Smooth muscle cell (in vitro differentiated cells): Measurements from ENCODE around the gene C9orf43. TPM values are rescaled to one million over a fixed set of nuclear protein-coding genes. Genes with fewer than 3 reads are reported as not detected.

Experiments used
- DNase-seq: peaks from one replicate; lab custom pipeline; 2025; ENCODE audit not compliant: unreplicated experiment; lab: John Stamatoyannopoulos, UW
- H2AFZ ChIP-seq: fragments of 200-600 bp; sonication (generic); 2 replicates; pipeline ENCODE4 v1.6.0; 2016; ENCODE audit warnings: antibody characterized with exemption, low read depth, mild to moderate bottlenecking
- H3F3A ChIP-seq: fragments of 200-600 bp; sonication (generic); 2 replicates; pipeline ENCODE4 v1.6.0; 2017; ENCODE audit warnings: antibody characterized with exemption, low read depth
- H3K27ac ChIP-seq: fragments of 200-600 bp; sonication (generic); 2 replicates; pipeline ENCODE4 v1.5.1; 2016; ENCODE audit warnings: low read depth, mild to moderate bottlenecking
- H3K27me3 ChIP-seq: fragments of 200-600 bp; sonication (generic); 2 replicates; pipeline ENCODE4 v1.6.1; 2016; ENCODE audit warnings: low read depth, mild to moderate bottlenecking
- H3K36me3 ChIP-seq: fragments of 200-600 bp; sonication (generic); 2 replicates; pipeline ENCODE4 v1.5.1; 2016; ENCODE audit warnings: low read depth
- H3K4me1 ChIP-seq: fragments of 200-600 bp; sonication (generic); 2 replicates; pipeline ENCODE4 v1.5.1; 2016; ENCODE audit warnings: low read depth
- H3K4me2 ChIP-seq: fragments of 200-600 bp; sonication (generic); 2 replicates; pipeline ENCODE4 v1.6.0; 2016; ENCODE audit warnings: mild to moderate bottlenecking
- H3K4me3 ChIP-seq: fragments of 200-600 bp; sonication (generic); 2 replicates; pipeline ENCODE4 v1.5.1; 2016; ENCODE audit warnings: mild to moderate bottlenecking
- H3K79me2 ChIP-seq: fragments of 200-600 bp; sonication (generic); 2 replicates; pipeline ENCODE4 v1.6.0; 2016; ENCODE audit warnings: low read depth, mild to moderate bottlenecking
- H3K9ac ChIP-seq: fragments of 200-600 bp; sonication (generic); 2 replicates; pipeline ENCODE4 v1.6.0; 2016; ENCODE audit warnings: low read depth
- H3K9me3 ChIP-seq: fragments of 200-600 bp; sonication (generic); replicated peaks from 2 replicates; pipeline ENCODE4 v1.5.1; 2016; ENCODE audit warnings: low read depth
- H4K20me1 ChIP-seq: fragments of 200-600 bp; sonication (generic); 2 replicates; pipeline ENCODE4 v1.6.0; 2016; ENCODE audit warnings: low read depth
- WGBS: methylation state at CpG from one replicate; pipeline ENCODE4 v1.1.7; 2016; ENCODE audit warnings: low lambda C conversion rate; 5-methylcytosine and 5-hydroxymethylcytosine counted together
- polyA plus RNA-seq: library from polyadenylated mRNA; unstranded; fragments of >200 nt; fragmentation: Nextera tagmentation; extraction: Ambion mirVana; gene quantifications from 2 replicates; pipeline ENCODE4 v1.2.1, GENCODE V29; 2016
- total RNA-seq: library from RNA; depleted of rRNA; stranded (reverse); fragments of >200 nt; gene quantifications from 2 replicates; pipeline ENCODE4 v1.2.3, GENCODE V29; 2014
- TF ChIP-seq, protein P1 (sequence below): fragments of 200-600 bp; sonication (generic); IDR thresholded peaks from 2 replicates; pipeline ENCODE4 v1.5.1; 2017; ENCODE audit warnings: borderline replicate concordance, mild to moderate bottlenecking, antibody characterized with exemption; ENCODE audit not compliant: insufficient read depth, poor library complexity, severe bottlenecking

C9orf43 gene
- total and polyA plus RNA-seq, 2 experiments from 2014 or later, result 2.0 TPM; not detected in 1

DNA sequence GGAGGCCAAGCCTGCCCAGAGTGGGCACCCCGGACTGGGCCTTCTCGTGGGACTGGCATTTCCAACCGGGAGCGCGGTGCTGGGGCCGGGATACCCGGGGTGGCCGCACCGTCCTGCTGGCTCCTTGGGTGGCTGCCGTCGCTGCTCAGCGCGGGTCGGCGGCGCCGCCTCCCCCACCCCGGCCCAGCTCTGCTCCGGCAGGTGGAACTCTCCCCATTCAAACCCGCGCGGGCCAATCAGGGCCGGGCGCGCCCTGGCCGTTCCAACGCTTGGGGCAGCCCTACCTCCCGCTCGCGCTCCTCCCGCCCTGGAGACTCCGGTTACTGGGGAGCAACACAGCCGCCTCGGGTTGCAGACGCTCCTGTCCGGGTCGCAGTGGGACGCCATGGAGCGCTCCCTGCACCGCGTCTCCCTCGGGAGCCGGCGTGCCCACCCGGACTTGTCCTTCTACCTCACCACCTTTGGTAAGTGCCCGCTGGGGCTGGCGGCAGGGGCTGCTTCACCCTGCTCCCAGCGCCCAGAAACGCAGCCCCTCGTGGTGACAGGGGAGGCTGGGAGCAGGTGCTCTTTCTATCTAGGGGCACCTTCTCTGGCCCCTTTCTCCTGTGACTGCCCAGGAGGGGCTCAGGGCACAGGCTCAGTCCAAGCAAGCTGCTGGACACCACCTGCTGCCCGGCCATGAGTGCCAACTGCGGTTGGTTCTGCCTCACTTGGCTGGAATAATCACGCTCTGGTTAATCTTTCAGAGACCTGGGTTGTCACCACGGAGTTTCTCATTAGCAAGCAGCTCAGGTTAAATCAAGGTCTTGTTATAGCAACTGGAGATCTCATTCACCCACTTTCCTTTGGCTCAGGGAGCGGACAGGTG lies 53.1 kb downstream of the C9orf43 start, which contains the start of gene RGS3:
Gene RGS3, plus strand, starts transcription at position 310 of the 868 bp plus-strand sequence. Its CDS starts 76 bp downstream, at position 386.
- TF ChIP-seq, protein P1, sequence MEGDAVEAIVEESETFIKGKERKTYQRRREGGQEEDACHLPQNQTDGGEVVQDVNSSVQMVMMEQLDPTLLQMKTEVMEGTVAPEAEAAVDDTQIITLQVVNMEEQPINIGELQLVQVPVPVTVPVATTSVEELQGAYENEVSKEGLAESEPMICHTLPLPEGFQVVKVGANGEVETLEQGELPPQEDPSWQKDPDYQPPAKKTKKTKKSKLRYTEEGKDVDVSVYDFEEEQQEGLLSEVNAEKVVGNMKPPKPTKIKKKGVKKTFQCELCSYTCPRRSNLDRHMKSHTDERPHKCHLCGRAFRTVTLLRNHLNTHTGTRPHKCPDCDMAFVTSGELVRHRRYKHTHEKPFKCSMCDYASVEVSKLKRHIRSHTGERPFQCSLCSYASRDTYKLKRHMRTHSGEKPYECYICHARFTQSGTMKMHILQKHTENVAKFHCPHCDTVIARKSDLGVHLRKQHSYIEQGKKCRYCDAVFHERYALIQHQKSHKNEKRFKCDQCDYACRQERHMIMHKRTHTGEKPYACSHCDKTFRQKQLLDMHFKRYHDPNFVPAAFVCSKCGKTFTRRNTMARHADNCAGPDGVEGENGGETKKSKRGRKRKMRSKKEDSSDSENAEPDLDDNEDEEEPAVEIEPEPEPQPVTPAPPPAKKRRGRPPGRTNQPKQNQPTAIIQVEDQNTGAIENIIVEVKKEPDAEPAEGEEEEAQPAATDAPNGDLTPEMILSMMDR, result no peak
- no peak within 1 kb of the TSS for H3K27ac ChIP-seq
- no peak for DNase-seq
- 15% methylated on average over 40 of the region's 55 CpGs for WGBS
- H3K4me3 ChIP-seq, result peak within 1 kb of the TSS; percentile 45
- no peaks in the 10 kb centered on the region for H3K9me3 ChIP-seq
- peaks cover 17% of the 10 kb centered on the region for H3K4me1 ChIP-seq
- peaks cover 4% of the 10 kb centered on the region for H3F3A ChIP-seq
- no peaks in the 10 kb centered on the region for H3K36me3 ChIP-seq
- no peak within 1 kb of the TSS for H3K9ac ChIP-seq
- no peaks in the 10 kb centered on the region for H3K79me2 ChIP-seq
- H3K4me2 ChIP-seq, result peak within 1 kb of the TSS; percentile 85
- peaks cover 20% of the 10 kb centered on the region for H3K27me3 ChIP-seq
- no peaks in the 10 kb centered on the region for H4K20me1 ChIP-seq
- no peak within 1 kb of the TSS for H2AFZ ChIP-seq

DNA sequence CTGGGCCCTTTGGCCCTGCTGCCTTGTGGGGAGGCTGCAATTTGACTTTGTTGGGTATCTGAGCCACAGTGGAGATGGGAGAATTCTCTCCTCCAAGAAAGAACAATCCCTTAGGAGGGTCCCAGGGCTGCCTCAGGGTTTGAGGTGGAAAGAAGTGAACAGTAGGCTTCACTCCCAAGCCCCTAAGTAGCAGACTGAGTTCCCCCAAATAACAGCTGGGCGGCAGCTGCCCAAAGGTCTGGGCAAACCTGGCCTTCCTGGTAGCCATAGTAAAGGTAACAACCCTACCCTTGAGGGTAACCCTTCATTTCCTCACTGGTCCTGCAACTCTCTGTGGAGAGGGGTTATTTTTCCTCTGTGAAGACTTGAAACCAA lies 53.7 kb downstream of the C9orf43 start:
- DNase-seq, result no peak
- peaks cover 20% of the 10 kb centered on the region for H3K27me3 ChIP-seq
- H3F3A ChIP-seq, result peaks cover 4% of the 10 kb centered on the region
- no peak overlapping the region for H3K9ac ChIP-seq
- H4K20me1 ChIP-seq, result no peaks in the 10 kb centered on the region
- H3K4me3 ChIP-seq, result peak overlapping the region; percentile 45
- 100% methylated on average over 1 of the region's 1 CpG for WGBS
- no peak overlapping the region for H2AFZ ChIP-seq
- H3K9me3 ChIP-seq, result no peaks in the 10 kb centered on the region
- TF ChIP-seq, protein P1, result no peak
- no peaks in the 10 kb centered on the region for H3K36me3 ChIP-seq
- no peaks in the 10 kb centered on the region for H3K79me2 ChIP-seq
- peaks cover 17% of the 10 kb centered on the region for H3K4me1 ChIP-seq
- no peak overlapping the region for H3K27ac ChIP-seq
- H3K4me2 ChIP-seq, result no peak overlapping the region

DNA sequence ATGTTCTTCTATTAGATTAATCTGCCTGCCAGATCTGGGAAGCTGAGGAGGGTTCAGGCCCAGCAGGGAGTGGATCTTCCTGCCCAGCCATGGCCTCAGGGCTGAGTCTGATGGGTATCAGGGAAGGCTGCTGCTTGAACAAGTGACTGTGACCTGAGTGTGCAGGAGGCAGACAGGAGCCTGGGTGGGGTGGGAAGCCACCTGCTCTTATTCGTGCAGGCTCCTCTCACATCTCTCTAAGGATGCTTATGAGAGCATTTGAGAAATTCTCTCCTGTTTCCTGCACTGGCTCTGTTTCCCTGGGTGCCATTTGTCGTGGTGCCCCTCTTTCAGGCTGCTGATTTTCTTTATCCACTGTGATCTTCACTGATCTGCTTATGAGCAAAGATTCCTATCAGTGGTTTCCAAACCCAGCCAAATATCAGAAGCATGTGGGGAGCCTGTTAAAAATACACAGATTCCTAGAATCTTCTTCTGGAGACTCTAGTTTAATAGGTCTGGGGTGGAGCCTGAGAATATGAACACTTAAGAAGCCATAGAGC lies 55.1 kb downstream of the C9orf43 start:
- no peaks in the 10 kb centered on the region for H4K20me1 ChIP-seq
- 75% methylated on average over 2 of the region's 2 CpGs for WGBS

More for the DNA sequence above, 55.1 kb downstream of the C9orf43 start:
- Histone ChIP-seq H3K9me3 (no peaks in the 10 kb centered on the region), H3K4me2 (no peak overlapping the region), H3K4me1 (peaks cover 17% of the 10 kb centered on the region), H3K9ac (no peak overlapping the region), H3K36me3 (no peaks in the 10 kb centered on the region), H2AFZ (no peak overlapping the region), H3F3A (peaks cover 4% of the 10 kb centered on the region), H3K4me3 (no peak overlapping the region), H3K27me3 (peaks cover 20% of the 10 kb centered on the region), H3K27ac (no peak overlapping the region), H3K79me2 (no peaks in the 10 kb centered on the region)
- DNase-seq, result no peak
- TF ChIP-seq, protein P1, result no peak
